NCI-H446 (cell line): Measurements from ENCODE around the gene MDM4.
"Not testable (repeated sequence)": the region's sequence is repeated elsewhere in the genome, so short reads cannot be mapped to it uniquely, and the experiment has no call there.

Experiments used
- DNase-seq, 2 experiments: peaks; one replicate each; lab custom pipeline; 2025; lab: John Stamatoyannopoulos, UW

The MDM4 gene, protein sequence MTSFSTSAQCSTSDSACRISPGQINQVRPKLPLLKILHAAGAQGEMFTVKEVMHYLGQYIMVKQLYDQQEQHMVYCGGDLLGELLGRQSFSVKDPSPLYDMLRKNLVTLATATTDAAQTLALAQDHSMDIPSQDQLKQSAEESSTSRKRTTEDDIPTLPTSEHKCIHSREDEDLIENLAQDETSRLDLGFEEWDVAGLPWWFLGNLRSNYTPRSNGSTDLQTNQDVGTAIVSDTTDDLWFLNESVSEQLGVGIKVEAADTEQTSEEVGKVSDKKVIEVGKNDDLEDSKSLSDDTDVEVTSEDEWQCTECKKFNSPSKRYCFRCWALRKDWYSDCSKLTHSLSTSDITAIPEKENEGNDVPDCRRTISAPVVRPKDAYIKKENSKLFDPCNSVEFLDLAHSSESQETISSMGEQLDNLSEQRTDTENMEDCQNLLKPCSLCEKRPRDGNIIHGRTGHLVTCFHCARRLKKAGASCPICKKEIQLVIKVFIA

GRCh38 chr1:204516180-204516879 is at the start of gene MDM4:
TSS of gene MDM4 (plus strand) at chr1:204516406. CDS start at chr1:204525519, 9,113 bp downstream.
- DNase-seq, result peak; percentile 96 to 99

DNA sequence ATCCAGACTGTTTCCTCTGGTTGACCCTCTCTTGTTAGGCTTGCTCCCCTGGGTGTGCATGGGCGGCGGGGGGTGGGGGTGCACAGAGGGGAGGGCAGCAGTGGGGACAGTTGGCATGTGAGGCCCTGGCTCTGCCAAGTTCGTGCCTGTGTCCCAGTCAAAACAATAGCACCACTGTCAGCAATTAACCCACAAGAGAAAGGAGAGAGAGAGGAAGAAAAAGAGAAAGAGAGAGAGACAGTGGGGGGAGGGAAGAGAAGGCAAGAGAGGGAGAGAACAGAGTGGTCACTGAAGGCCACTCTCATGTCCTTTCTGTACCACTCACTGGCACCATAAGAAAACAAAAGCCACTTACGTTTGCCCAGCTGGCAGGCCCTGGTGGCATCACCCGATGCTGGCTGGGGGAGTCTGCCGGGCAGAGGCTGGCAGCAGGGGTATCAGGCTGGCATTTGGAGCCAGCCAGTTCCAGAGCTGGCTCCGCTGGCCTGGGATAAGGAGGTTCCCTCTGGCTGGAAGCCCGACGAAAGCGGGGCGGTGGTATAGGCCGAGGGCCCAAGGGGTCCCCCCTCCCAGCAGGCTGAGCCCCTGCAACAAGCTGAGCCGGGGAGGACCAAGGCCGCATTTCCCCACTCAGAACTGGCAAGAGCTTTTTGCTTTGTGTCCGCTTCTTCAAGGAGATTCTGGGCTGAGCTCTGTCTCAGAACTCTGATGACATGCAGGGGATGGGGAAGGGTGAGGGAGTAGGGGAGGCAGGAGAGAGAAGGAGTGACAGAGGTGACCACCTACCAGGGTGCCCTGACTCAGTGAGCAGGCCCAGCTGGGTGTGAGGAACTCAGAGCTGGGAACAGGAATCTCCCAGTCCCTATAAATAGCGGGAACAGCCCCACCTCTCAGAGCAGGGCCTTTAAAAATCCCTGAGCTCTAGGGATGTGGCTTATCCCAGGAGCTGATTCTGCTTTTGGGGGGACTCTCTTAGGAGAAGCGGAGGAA is 49.5 kb upstream of the MDM4 start:
- DNase-seq, result no peak

- no peak for DNase-seq
Observed at GRCh38 chr1:204468206-204468605, 48.0 kb upstream of the MDM4 start.

DNA sequence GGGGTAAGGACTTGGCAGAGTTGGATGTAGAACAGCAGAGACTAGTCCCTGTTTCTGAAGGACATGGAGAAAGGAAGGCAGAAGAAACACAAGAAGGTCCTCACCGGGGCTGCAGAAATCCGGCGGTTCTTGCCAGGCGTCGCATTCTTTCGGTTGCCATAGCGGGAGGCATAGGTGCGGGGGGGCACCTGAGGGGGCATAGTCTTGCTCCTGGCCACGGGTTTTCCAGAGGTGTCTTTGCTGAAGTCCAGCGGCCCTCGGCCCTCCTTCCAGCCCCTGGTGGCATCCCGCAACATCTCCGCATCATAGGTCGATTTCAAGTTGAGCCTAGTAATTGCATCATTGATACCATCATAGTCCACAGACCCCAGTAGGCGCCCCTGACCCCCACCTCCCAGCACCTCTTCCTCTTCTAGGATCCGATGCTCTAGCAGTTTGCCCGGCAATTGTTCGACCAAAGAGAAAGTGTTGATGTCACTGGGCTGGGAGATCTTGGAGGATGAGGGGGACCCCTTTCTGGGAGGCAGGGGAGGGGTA is 47.4 kb upstream of the MDM4 start:
- no peak for DNase-seq

- DNase-seq, result no peak
Observed at GRCh38 chr1:204469304-204469703, 46.9 kb upstream of the MDM4 start.

DNA sequence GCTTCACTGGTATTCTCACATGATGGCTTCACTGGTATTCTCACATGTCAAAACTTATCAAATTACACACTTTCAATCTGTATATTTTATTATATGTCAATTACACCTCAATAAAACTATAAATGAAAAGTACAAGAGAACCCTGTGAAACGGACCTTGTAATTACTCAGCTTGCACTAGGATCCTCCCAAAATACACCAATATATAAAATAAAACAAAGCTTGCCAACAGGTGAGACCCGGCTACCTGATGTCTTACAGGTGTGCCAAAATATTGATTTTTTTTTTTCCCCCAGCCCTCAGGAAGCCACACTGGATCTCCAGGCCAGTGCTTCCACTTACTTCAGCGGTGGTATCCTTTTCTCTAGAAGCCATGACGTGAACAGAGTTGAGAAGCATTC is 44.5 kb upstream of the MDM4 start:
- no peak for DNase-seq

GRCh38 chr1:204472660-204473059 is 43.5 kb upstream of the MDM4 start:
- no peak for DNase-seq

DNA sequence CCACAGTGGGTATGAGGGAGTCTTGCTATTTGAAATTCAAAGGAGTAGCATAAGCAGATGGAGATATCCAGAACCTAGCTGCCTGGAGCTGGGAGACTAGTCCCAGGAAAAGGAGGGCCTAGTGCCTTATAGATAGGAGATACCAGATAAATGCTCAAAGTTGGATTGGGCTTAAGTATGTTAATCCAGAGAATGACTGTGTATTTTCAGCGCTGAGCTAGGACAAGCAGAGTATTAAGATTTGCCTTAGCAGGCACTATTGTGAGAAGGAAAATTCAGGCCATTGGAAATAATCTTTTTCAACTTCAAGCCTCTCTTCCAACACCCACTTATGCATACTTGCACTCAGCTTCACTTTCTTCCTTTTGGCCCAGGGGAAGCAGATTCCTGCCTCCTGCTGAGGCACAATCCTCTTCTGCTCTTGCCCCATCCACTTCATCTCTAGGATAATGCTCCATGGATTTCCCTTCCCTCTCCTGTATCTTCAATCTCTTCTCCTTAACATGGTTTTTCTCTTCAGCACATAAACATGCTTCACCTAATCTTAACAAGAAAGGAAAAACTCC is 42.7 kb upstream of the MDM4 start:
- no peak for DNase-seq

DNA sequence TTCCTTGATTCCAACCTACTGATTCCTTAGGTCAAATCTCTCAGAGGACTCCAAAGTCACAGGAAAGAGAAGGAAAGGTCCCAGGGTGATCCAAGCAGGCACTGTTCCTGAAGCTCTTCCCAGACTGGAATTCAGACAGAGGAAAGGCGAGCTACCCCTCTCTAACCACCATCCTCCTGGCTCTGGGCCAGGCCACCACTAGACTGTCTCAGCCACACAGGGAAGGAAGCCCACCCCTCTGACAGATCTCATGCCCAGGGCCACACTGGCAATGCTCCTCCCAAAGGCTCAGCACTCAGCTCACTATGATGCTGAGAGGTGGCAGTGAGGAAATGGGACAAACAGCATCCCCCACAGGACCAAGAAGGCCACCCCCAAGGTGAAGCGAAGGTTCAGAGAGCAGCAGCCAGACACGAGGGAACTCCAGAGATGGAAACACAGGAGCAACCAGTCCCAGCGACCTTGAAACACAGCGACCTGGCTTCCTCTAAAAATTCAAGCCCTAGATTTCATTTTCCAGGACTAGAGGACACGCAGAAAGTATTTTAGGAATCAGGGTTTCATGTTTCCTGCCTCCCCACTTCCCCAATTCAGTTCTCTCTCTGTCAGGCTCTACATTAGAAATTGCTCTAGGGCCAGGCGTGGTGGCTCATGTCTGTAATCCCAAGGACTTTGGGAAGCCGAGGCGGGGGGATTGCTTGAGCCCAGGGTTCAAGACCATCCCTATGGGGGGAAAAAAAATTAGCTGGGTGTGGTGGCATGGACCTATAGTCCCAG is 40.4 kb upstream of the MDM4 start:
- no peak for DNase-seq

DNA sequence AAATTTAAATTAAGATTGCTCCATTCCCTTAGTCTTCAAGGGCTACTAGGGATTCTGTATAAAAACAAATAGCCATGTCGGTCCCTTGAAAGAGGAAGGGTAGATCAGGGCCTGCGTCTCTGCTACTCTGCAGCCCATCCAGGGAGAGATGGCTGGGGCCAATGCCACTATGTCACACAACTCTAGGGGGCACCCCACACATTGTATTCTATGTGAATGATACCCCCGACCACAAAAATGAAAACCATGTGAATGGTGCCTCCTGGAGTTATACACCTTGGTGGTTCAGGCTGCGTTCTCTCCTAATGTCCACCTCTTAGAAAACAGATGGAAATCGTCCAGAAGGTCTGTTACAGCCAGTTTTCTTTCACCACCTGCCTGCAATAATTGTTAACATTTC is 39.6 kb upstream of the MDM4 start:
- DNase-seq, result no peak

GRCh38 chr1:204477036-204477740 is 39.0 kb upstream of the MDM4 start:
- no peak for DNase-seq

DNA sequence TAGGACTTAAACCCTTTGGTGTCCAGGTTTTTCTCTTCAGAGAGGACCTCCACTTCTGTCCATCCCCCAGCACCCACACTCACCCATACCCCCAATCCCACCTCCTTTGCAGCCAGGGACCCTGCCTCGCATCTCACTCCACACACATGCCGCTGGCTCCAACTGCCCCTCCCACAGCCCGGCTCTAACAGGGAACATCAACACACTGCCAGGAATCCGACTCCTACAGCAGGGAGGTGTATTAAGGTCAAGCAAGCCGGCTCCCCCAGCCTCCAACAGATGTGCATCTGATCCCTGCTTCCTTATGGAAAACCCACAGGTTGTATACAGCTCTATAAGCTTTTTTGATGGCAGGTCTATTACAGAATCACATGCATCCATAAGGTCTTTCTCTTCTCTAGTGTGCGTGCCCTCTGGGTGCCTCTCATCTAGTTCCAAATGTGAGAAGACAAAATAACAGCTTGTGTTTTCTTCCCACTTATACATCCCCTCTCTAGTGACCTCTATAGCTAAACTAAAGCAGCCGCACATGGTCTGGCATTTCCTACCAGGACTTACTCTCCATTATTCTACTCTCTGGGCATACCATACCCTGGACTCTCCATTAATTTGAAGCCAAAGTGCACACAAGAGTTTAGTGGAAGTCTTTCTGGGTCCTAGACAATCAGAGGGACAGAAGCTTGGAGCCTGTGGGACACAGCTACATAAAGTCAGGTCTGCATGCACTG is 37.9 kb upstream of the MDM4 start:
- no peak for DNase-seq

- DNase-seq, result peak in 1 of 2 experiments; percentile 29
Observed at GRCh38 chr1:204478921-204479320, 37.3 kb upstream of the MDM4 start.

- DNase-seq, result no peak
Observed at GRCh38 chr1:204479387-204480136, 36.6 kb upstream of the MDM4 start.

DNA sequence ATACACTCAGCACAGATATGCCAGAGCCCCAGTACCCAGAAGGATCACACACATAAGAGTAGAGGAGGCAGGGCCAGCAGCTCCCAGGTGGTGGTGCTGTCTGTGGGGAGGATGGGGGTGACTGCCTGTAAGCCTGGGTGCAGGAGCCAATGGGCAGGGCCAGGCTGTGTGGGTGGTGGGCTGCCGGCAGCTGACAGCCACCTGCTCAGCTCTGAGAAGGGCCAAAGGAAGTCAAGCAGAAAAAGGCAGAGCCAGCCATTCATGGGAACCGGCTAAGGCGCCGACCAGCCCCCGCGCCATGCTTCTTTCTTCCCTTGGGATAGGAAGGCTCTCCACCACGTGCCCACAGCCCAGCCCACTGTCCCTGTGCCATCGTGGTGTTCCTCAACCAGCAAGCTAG is 35.7 kb upstream of the MDM4 start:
- DNase-seq, result peak in 1 of 2 experiments; percentile 31

DNA sequence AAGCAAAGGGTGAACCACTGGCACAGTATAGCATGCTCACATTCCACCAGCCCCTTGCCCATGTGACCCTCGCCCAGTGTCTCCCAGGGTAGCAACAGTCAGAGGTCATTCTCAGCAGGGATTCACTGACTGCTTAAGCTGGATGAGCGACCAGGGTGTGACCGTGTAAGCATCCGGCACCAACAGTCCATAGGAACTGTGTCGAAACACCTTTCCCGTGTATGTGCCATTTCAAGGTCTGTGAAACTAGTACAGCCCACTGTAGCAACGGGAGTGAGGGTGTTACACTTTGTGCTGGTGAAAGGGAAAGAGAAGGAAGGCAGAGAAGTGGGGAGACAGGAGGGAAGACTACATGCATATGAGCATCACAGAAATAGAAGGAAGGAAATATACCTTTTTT is 32.4 kb upstream of the MDM4 start:
- no peak for DNase-seq

- DNase-seq, result not testable (repeated sequence)
Observed at GRCh38 chr1:204486513-204487255, 29.5 kb upstream of the MDM4 start.

- DNase-seq, result no peak
Observed at GRCh38 chr1:204487256-204487615, 29.0 kb upstream of the MDM4 start.
